Measurements from ENCODE around the gene MYRIP. TPM values are rescaled to one million over a fixed set of nuclear protein-coding genes. Genes with fewer than 3 reads are reported as not detected.
"Not testable (repeated sequence)": the region's sequence is repeated elsewhere in the genome, so short reads cannot be mapped to it uniquely, and the experiment has no call there.

MYRIP gene
- total RNA-seq, 4 donors from 2014 or later = 1.0 to 9.6 (median 3.2) TPM

DNA sequence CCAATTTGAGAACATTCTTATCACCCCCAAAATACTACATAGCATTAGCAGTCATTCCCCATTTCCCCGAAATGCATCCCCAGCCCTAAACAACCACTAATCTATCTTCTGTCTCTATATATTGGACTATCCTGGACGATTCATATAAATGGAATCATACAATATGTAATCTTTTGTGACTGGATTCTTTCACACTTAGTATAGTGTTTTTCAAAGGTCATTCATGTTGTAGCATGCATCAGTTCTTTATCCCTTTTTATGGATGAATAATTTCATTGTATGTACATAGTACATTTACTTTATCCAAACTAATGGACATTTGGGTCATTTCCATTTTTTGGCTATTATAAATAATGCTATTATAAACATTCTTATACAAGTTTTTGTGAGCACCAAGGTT is 472.6 kb downstream of the MYRIP start:
- DNase-seq (ENCODE audit: low spot score) = no peak
- TF ChIP-seq CTCF (IDR thresholded peaks at IDR 0.05) = no peak
- ATAC-seq (ENCODE audit: low FRiP score) = no peak

DNA sequence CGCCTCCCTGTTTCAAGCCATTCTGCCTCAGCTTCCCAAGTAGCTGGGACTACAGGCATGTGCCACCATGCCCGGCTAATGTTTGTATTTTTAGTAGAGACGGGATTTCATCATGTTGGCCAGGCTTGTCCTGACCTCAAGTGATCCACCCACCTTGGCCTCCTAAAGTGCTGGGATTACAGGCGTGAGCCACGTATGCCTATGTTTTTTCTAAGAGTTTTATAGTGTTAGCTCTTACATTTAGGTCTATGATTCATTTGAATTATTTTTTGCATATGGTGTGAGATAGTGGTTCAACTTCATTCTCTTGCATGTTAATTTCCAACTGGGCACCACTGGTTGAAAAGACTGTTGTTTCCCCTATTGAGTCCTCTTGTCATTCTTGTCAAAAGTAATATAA is 473.6 kb downstream of the MYRIP start:
- not testable (repeated sequence) for ATAC-seq (ENCODE audit: low FRiP score); DNase-seq (ENCODE audit: low spot score)

DNA sequence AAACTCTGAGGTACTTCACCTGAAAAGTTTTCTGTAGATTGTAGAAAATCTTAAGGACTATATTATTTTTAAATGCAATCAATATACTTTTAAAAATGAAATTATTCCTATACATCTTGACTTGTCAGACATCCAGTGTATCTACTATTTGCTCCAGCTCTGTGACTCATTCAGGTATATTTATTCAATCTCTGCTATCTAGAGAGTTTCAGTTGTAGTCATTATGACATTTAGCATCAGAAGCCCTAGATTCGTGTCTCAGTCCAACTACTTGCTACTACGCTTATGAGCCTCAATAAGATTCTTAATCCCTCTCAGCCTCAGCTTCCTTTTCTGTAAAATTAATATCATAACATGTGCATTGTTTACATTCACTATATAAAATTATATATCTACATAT is 477.8 kb downstream of the MYRIP start:
- no peak for TF ChIP-seq CTCF (IDR thresholded peaks at IDR 0.05)
- DNase-seq (ENCODE audit: low spot score) = no peak
- ATAC-seq (ENCODE audit: low FRiP score) = no peak

GRCh38 chr3:40290396-40290795 is 481.0 kb downstream of the MYRIP start:
- no peak for ATAC-seq (ENCODE audit: low FRiP score)

GRCh38 chr3:40291471-40291870 is 482.1 kb downstream of the MYRIP start:
- no peak for TF ChIP-seq CTCF (IDR thresholded peaks at IDR 0.05)
- DNase-seq (ENCODE audit: low spot score) (no peak), ATAC-seq (ENCODE audit: low FRiP score) (no peak)

More at GRCh38 chr3:40290396-40290795, 481.0 kb downstream of the MYRIP start:
- no peak for TF ChIP-seq CTCF (IDR thresholded peaks at IDR 0.05)
- DNase-seq (ENCODE audit: low spot score) = no peak

DNA sequence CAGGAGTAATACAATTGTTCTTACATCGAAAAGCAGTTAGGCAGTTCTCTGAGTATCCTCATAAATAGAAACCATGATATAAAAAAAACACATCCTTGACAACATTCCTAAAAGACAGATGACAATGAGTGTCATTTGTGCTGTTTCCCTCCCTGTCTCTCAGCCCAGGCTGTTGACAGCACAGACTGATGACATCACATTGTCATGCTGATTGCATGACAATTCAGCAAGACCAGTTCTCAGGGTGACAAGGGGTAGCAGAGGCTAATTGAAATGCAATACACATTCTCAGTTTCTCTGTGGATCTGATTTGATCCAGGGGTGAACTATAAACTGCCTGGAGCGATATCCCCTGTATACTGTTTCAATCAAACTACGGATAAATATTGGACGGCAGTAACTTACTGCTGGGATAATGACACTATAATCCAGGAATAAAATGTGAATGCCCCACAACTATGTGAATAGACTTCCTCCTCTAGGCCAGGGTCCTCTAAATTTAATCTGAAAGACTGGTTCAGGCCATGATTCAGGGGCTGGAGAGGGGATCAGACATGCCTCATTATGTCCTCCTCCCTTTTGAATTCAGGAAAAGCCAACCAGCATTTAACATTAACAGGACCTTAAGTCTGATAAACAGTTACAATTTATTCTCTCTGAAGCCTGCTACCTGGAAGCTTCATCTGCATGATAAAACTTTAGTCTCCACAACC is 483.4 kb downstream of the MYRIP start:
- no peak for DNase-seq (ENCODE audit: low spot score)
- no peak for TF ChIP-seq CTCF (IDR thresholded peaks at IDR 0.05)
- ATAC-seq (ENCODE audit: low FRiP score) = no peak

GRCh38 chr3:40294434-40294833 is 485.0 kb downstream of the MYRIP start:
- ATAC-seq (ENCODE audit: low FRiP score) = no peak
- no peak for TF ChIP-seq CTCF (IDR thresholded peaks at IDR 0.05)
- DNase-seq (ENCODE audit: low spot score) = no peak
